HL-60 (cell line): ENCODE data around the gene TRIB2. TPM values are rescaled to one million over a fixed set of nuclear protein-coding genes. Genes with fewer than 3 reads are reported as not detected.

Experiments
- DNase-seq, 2 experiments: peaks; one replicate each; pipeline ENCODE4 v3.0.0-alpha.2; 2010 to 2020; ENCODE audit warnings: low read depth in 1 of 2, low spot score in 1 of 2
- H3K27ac ChIP-seq: fragments of 250-450 bp; sonication (Bioruptor Pico); replicated peaks from 2 replicates; pipeline ENCODE4 v1.5.1; 2020; ENCODE audit warnings: mild to moderate bottlenecking, moderate library complexity
- H3K27me3 ChIP-seq: fragments of 250-450 bp; sonication (Bioruptor Pico); 2 replicates; pipeline ENCODE4 v1.5.1; 2021; ENCODE audit warnings: mild to moderate bottlenecking, moderate library complexity; ENCODE audit not compliant: insufficient read depth, poor library complexity, severe bottlenecking
- H3K4me3 ChIP-seq: replicated peaks from 2 replicates; pipeline ENCODE4 v1.5.1; 2011; ENCODE audit warnings: mild to moderate bottlenecking, control low read depth, low read length; ENCODE audit not compliant: insufficient read depth
- CTCF ChIP-seq: IDR thresholded peaks from one replicate; pipeline ENCODE4 v1.5.1; 2011; ENCODE audit warnings: low read length, control low read depth, inconsistent platforms; ENCODE audit not compliant: insufficient read depth
- GABPA ChIP-seq: IDR thresholded peaks from 2 replicates; pipeline ENCODE4 v1.6.1; 2012; ENCODE audit warnings: low read depth
- POLR2AphosphoS5 ChIP-seq: IDR thresholded peaks from 2 replicates; pipeline ENCODE4 v1.6.1; 2012; ENCODE audit warnings: low read depth
- REST ChIP-seq: IDR thresholded peaks from 2 replicates; pipeline ENCODE4 v1.6.1; 2012; ENCODE audit warnings: low read depth; ENCODE audit not compliant: insufficient replicate concordance
- SPI1 ChIP-seq: IDR thresholded peaks from 2 replicates; pipeline ENCODE4 v1.6.1; 2012; ENCODE audit warnings: low read depth, mild to moderate bottlenecking, borderline replicate concordance
- microRNA-seq: library from miRNA; unstranded; fragments of <30 nt; microRNA quantifications from one replicate; pipeline ENCODE4, GENCODE V29; 2018

The TRIB2 gene

GRCh38 chr2:12791906-12792305 is 75.2 kb downstream of the TRIB2 start:
- no peak overlapping the region for H3K27ac ChIP-seq
- no peak for DNase-seq
- no peaks in the 10 kb centered on the region for H3K27me3 ChIP-seq
- H3K4me3 ChIP-seq = no peak overlapping the region
- TF ChIP-seq REST (no peak), SPI1 (no peak), POLR2AphosphoS5 (no peak), CTCF (no peak), GABPA (no peak)

Small RNA genes lying within 50 kb of the gene (microRNA-seq; reads per million reads assigned to microRNA genes)
- not detected for gene MIR3125
